WERI-Rb-1 (cell line): ENCODE data around the gene PLXNA2.

Experiments used
- DNase-seq: peaks from one replicate; pipeline ENCODE4 v3.0.0-alpha.2; 2020
- H3K27ac ChIP-seq: fragments of 250-450 bp; sonication (Bioruptor Pico); 2 replicates; pipeline ENCODE4 v1.5.1; 2020; ENCODE audit warnings: mild to moderate bottlenecking, moderate library complexity
- H3K27me3 ChIP-seq: fragments of 250-450 bp; sonication (Bioruptor Pico); 2 replicates; pipeline ENCODE4 v1.5.1; 2021; ENCODE audit warnings: mild to moderate bottlenecking, low read depth, moderate library complexity; ENCODE audit not compliant: insufficient read depth, severe bottlenecking
- H3K36me3 ChIP-seq: fragments of 250-450 bp; sonication (Bioruptor Pico); 2 replicates; pipeline ENCODE4 v1.5.1; 2020; ENCODE audit warnings: mild to moderate bottlenecking, moderate library complexity
- H3K4me3 ChIP-seq: 2 replicates; pipeline ENCODE4 v1.5.1; 2011; ENCODE audit warnings: low read depth, mild to moderate bottlenecking, control low read depth, low read length
- H3K9me3 ChIP-seq: fragments of 250-450 bp; sonication (Bioruptor Pico); 2 replicates; pipeline ENCODE4 v1.5.1; 2021; ENCODE audit warnings: mild to moderate bottlenecking, moderate library complexity; ENCODE audit not compliant: severe bottlenecking
- TF ChIP-seq, protein P1 (sequence below): IDR thresholded peaks from 2 replicates; pipeline ENCODE4 v1.5.1; 2011; ENCODE audit warnings: low read depth, mild to moderate bottlenecking, control low read depth, inconsistent platforms, low read length

PLXNA2 gene

DNA sequence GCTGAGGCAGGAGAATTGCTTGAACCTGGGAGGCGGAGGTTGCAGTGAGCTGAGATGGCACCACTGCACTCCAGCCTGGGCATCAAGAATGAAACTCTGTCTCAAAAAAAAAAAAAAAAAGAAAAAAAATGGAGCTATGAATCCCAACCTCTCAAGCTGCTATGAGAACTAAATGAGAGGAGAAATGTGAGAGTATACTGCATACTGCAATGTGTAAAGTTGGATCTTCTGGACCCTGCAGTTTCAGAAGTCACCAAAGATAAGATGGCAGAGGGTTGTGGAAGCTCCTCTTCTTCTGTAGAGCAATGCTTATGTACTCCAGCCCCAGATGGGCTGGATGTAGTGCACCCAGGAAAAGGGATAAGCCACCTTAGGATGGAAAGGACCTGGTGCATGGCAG lies 55.6 kb downstream of the PLXNA2 start:
- TF ChIP-seq, protein P1, sequence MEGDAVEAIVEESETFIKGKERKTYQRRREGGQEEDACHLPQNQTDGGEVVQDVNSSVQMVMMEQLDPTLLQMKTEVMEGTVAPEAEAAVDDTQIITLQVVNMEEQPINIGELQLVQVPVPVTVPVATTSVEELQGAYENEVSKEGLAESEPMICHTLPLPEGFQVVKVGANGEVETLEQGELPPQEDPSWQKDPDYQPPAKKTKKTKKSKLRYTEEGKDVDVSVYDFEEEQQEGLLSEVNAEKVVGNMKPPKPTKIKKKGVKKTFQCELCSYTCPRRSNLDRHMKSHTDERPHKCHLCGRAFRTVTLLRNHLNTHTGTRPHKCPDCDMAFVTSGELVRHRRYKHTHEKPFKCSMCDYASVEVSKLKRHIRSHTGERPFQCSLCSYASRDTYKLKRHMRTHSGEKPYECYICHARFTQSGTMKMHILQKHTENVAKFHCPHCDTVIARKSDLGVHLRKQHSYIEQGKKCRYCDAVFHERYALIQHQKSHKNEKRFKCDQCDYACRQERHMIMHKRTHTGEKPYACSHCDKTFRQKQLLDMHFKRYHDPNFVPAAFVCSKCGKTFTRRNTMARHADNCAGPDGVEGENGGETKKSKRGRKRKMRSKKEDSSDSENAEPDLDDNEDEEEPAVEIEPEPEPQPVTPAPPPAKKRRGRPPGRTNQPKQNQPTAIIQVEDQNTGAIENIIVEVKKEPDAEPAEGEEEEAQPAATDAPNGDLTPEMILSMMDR = no peak
- no peak overlapping the region for H3K4me3 ChIP-seq
- H3K9me3 ChIP-seq = no peaks in the 10 kb centered on the region
- DNase-seq = no peak
- H3K36me3 ChIP-seq = no peaks in the 10 kb centered on the region
- no peaks in the 10 kb centered on the region for H3K27me3 ChIP-seq
- H3K27ac ChIP-seq = peak overlapping the region; percentile 60

DNA sequence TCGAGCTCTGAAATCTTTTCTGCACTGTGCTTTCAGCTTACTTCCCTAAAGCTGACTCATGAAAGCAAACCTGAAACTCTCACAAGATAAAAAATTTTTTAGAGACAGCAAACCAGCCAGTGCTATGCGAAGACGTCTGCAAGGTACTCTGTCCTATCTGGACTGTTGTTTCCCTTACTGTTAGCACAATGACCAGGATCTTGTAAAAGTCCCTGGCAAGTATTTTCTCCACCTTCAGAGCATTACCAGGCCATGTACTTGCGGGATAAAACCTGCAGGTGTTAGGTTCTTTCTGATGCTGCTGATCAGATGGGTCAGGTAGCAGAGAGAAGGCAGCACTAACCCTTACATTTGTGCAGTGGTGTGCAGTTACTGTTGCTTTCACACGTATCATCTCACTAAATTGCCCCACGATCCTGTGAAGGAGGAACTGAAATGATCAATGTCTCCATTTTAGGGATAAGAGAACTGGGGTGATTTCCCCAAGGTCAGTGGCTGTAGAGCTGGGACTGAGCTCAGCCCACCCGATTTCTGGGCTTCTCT lies 56.6 kb downstream of the PLXNA2 start:
- H3K27me3 ChIP-seq = no peaks in the 10 kb centered on the region
- H3K4me3 ChIP-seq = no peak overlapping the region
- no peaks in the 10 kb centered on the region for H3K9me3 ChIP-seq
- H3K36me3 ChIP-seq = no peaks in the 10 kb centered on the region
- H3K27ac ChIP-seq = peak overlapping the region; percentile 60
- TF ChIP-seq, protein P1 = no peak
- no peak for DNase-seq

DNA sequence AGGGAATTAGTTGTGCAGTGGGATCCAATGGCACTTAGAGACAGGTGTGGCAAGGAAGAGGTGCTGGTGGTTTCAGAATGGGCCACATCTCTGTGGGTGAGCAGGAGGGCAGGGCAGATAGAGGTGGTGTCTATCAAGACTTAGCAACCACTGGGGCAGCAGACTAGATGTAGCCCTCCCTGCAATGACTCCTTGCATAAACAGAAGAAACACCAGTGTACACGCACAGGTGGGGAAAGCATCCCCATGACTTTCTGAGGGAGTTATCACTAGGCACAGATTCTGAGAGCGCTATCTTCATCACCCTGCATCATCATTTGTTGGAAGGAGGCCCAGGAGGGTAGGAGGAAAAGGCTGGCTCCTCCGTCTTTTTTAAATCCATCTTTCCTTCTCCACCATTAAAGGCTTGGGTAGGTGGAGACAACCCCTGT lies 58.4 kb downstream of the PLXNA2 start:
- TF ChIP-seq, protein P1 = no peak
- Histone ChIP-seq H3K27me3 (no peaks in the 10 kb centered on the region), H3K27ac (no peak overlapping the region), H3K4me3 (no peak overlapping the region), H3K9me3 (no peaks in the 10 kb centered on the region), H3K36me3 (no peaks in the 10 kb centered on the region)
- DNase-seq = no peak

DNA sequence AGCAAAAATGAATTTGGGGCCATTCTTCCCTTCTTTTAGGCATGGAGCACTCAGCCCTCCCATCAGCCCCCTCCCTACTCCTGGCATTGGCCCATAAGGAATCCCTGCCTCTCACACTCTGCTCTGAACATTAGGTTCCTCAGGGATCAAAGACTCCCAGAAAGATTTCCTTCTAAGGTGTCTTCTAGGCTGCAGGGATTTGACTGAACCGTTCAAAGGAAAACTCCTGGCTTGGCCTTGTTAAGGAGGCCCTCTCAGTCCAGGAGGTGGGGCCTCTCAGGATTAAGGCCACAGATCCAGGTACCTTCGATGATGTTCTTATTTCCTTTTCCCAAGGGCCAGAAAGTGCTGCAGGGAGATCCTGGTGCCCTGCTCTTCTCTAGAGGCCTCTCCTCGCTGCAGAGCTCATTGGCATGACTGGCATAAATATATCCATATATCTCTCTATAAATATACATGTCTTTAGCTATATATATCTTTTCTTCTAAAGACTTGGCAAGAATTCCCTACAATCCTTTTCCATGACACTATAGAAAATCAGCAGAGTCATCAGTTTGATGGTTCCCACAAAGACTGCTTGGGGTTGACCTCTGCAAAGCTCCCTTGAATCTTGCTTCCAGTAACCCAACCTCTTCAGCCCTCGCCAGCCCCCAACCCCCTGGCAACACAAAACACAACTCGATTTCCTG lies 59.1 kb downstream of the PLXNA2 start:
- no peak overlapping the region for H3K4me3 ChIP-seq
- TF ChIP-seq, protein P1 = no peak
- no peaks in the 10 kb centered on the region for H3K36me3 ChIP-seq
- H3K27ac ChIP-seq = peak overlapping the region; percentile 65
- H3K9me3 ChIP-seq = no peaks in the 10 kb centered on the region
- H3K27me3 ChIP-seq = no peaks in the 10 kb centered on the region
- peak; percentile 87 for DNase-seq

DNA sequence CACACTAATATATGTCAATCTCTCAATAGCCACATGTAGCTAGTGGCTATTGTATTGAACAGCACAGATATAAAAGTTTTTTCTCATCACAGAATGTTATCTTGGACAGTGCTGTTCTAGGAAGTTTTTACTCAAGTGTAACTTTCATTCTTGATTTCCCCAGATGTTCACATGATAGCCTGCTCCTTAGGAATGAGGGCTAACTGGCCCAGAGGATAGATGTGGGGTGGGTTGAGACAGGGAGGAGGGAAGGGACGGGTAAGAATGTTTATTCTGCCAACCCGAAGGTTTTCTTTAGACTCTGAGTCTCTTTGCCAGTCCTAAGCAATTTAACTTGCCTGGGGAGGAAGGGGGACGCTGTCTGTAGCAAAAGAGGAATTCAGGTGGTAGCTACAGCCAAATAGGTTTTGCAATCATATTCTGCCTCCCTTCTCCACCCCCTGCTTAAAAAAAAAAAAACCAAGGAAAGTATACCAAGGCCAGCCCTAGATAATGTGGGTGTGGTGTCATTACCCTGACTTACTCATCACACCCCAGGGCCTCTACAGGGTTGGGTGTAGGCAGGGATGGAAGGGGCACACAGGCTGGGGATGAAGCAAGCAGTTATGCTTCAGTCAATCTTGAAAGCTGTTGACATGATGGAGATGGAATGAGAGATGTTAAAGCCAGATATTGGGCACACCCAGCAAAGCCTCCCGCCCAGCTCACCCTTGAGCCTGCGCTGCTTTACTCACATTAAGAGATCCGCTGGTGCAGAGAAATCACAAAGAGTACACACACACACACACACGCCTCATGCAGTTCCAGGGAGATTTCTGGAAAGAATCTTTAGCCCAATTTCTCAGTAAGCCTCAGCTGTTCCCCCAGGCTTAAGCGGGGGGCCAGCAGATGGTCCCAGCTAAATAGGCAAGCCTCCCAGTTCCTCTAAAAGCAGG lies 59.9 kb downstream of the PLXNA2 start:
- no peaks in the 10 kb centered on the region for H3K36me3 ChIP-seq
- TF ChIP-seq, protein P1 = no peak
- H3K27me3 ChIP-seq = no peaks in the 10 kb centered on the region
- H3K27ac ChIP-seq = peak overlapping the region; percentile 65
- peak; percentile 74 for DNase-seq
- H3K9me3 ChIP-seq = no peaks in the 10 kb centered on the region
- H3K4me3 ChIP-seq = no peak overlapping the region
